Left lung (tissue), 10 donors: ENCODE results near the gene THBD. TPM values are rescaled to one million over a fixed set of nuclear protein-coding genes. Genes with fewer than 3 reads are reported as not detected.

Source experiments
- ATAC-seq: fragments of 200-7000 bp; cut with Tn5 transposase; one replicate; pipeline ENCODE4 v1.9.1; 2020; ENCODE audit warnings: moderate library complexity
- DNase-seq, 4 donors: peaks; one replicate each; pipeline ENCODE4 v3.0.0-alpha.2; 2013 to 2020
- H3K27ac ChIP-seq, 2 donors: fragments of 200-600 bp; sonication (generic) in 1 of 2; one replicate each; pipeline versions ENCODE4 v1.5.0 to v1.8.0; 2020 to 2021
- H3K27me3 ChIP-seq, 2 donors: fragments of 200-600 bp; sonication (generic) in 1 of 2; one replicate each; pipeline versions ENCODE4 v1.5.0 to v1.8.0; 2020 to 2021
- H3K36me3 ChIP-seq, 2 donors: fragments of 200-600 bp; sonication (generic) in 1 of 2; one replicate each; pipeline versions ENCODE4 v1.5.0 to v1.8.0; 2020 to 2021
- H3K4me1 ChIP-seq, 2 donors: fragments of 200-600 bp; one replicate each; pipeline ENCODE4 v1.8.0; 2021
- H3K4me3 ChIP-seq, 2 donors: fragments of 200-600 bp; sonication (generic) in 1 of 2; one replicate each; pipeline versions ENCODE4 v1.5.0 to v1.8.0; 2020 to 2021; ENCODE audit warnings: mild to moderate bottlenecking in 1 of 2
- H3K9me3 ChIP-seq, 2 donors: fragments of 200-600 bp; sonication (generic) in 1 of 2; one replicate each; pipeline versions ENCODE4 v1.5.0 to v1.8.0; 2020 to 2021
- intact Hi-C, 2 donors: fragments of 100-400 bp; cut with DNase I; formaldehyde crosslinking; loops; one replicate each; pipeline versions ENCODE4 v1.11.2 to v1.14.2; 2022
- polyA plus RNA-seq, 6 donors: library from polyadenylated mRNA; unstranded; fragments of 120-200 nt; gene quantifications; one replicate each; pipeline ENCODE4 v1.2.1, GENCODE V29; 2013; ENCODE audit not compliant: insufficient read length in 6 of 6
- total RNA-seq, 2 donors: library from RNA; stranded (reverse); fragmentation: NEBNext Ultra II Directional; extraction: Animal tissue kit (Norgen Biotek cat#: 25700); gene quantifications; one replicate each; pipeline ENCODE4 v1.2.1, GENCODE V29; 2021
- TF ChIP-seq, protein P1 (sequence below), 2 donors: fragments of 200-600 bp; sonication (generic) in 1 of 2; IDR thresholded peaks; one replicate each; pipeline versions ENCODE4 v1.5.0 to v1.8.0; 2021; ENCODE audit warnings: antibody characterized with exemption in 2 of 2
- donor health status: DM: no; HTN: yes; CAD: no.
- donor health status: DM: no; HTN: no; CAD: no.

THBD gene
- total and polyA plus RNA-seq, 8 donors: 27.3 to 77.4 (median 47.2) TPM

DNA sequence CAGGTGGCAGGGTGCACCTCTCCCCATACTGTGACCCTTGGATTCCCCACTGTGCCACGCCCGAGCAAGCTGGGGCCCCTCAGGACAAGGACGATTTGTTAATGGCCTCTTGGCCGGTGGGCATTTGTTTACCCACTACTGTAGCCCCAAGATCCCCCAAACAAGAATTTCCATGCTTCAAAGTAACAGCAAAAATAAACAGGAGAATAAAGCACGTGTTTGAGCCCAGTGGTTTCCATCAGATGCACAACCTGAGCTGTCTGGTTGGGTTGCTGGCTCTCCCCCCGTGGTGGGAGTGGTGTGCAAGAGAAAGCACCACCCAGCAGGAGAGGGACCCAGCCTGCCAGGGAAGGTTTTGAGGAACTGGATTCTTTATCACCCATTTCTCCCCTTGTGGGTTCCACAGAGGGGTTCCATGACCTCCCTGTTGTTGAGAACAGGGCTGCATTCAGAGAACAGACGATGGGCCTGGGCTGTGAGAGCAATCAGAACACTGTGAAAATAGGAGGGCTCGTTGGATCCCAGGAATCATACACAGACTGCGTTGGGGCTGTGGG is 31.9 kb upstream of the THBD start:
- Histone ChIP-seq H3K27me3 (no peaks in the 10 kb centered on the region), H3K27ac (peak overlapping the region in 1 of 2 donors; percentile 95), H3K9me3 (no peaks in the 10 kb centered on the region), H3K4me1 (peaks cover 0 to 86% of the 10 kb centered on the region in 2 donors), H3K36me3 (peaks cover 0 to 4% of the 10 kb centered on the region in 2 donors), H3K4me3 (peak overlapping the region in 1 of 2 donors; percentile 57)
- TF ChIP-seq, protein P1, sequence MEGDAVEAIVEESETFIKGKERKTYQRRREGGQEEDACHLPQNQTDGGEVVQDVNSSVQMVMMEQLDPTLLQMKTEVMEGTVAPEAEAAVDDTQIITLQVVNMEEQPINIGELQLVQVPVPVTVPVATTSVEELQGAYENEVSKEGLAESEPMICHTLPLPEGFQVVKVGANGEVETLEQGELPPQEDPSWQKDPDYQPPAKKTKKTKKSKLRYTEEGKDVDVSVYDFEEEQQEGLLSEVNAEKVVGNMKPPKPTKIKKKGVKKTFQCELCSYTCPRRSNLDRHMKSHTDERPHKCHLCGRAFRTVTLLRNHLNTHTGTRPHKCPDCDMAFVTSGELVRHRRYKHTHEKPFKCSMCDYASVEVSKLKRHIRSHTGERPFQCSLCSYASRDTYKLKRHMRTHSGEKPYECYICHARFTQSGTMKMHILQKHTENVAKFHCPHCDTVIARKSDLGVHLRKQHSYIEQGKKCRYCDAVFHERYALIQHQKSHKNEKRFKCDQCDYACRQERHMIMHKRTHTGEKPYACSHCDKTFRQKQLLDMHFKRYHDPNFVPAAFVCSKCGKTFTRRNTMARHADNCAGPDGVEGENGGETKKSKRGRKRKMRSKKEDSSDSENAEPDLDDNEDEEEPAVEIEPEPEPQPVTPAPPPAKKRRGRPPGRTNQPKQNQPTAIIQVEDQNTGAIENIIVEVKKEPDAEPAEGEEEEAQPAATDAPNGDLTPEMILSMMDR (IDR thresholded peaks at IDR 0.05): no peak
- ATAC-seq (no peak), DNase-seq (no peak)
- intact Hi-C loops: no loop called here

DNA sequence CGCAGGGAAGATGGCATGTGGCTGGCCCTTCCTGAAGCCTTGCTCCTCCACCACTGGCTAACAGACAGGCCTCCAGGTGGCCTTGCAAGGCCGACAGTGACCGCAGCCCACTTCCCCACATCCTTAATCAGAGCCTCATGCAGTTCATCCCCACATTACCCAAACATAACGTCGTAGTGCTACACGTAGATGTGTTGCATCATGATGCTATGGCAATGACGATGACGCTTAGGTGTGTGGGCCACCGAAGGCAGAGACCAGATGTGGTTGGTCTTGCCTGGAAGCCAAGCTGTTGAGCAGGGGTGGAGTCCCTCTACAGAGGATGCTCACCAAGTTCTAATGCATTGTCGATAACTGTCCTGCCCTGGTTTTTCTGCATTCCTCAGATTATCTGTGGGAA is 31.0 kb upstream of the THBD start:
- no peaks in the 10 kb centered on the region for H3K27me3 ChIP-seq
- ATAC-seq (no peak), DNase-seq (no peak)
- intact Hi-C loops: no loop called here
- TF ChIP-seq, protein P1 (IDR thresholded peaks at IDR 0.05): no peak
- peaks cover 0 to 4% of the 10 kb centered on the region in 2 donors for H3K36me3 ChIP-seq
- H3K27ac ChIP-seq: peak overlapping the region in 1 of 2 donors; percentile 95
- peak overlapping the region in 1 of 2 donors; percentile 57 for H3K4me3 ChIP-seq
- no peaks in the 10 kb centered on the region for H3K9me3 ChIP-seq
- peaks cover 0 to 80% of the 10 kb centered on the region in 2 donors for H3K4me1 ChIP-seq

DNA sequence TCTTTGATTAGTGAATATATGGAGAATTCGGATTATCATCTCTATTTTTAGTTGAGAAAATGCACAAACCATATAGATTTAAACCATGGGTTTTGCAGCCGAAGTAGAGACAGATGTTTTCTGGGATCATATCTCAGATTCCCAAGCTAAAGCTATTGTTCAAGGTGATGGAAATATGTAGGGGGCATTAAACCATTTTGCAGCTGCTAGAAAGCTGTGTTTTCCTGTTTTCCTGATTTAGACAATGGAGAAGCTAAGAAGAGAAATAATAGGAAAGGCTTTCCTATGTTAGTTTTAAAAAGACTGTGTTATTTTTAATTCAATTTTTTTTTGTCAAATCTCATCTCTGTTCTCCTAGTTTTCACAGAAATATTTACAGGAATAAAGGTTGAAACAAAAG is 30.5 kb upstream of the THBD start:
- ATAC-seq (no peak), DNase-seq (no peak)
- intact Hi-C loops: no loop called here
- TF ChIP-seq, protein P1 (IDR thresholded peaks at IDR 0.05): no peak
- Histone ChIP-seq H3K9me3 (no peaks in the 10 kb centered on the region), H3K27ac (no peak overlapping the region), H3K4me3 (peak overlapping the region in 1 of 2 donors; percentile 57), H3K36me3 (peaks cover 0 to 4% of the 10 kb centered on the region in 2 donors), H3K4me1 (peaks cover 0 to 74% of the 10 kb centered on the region in 2 donors), H3K27me3 (no peaks in the 10 kb centered on the region)

DNA sequence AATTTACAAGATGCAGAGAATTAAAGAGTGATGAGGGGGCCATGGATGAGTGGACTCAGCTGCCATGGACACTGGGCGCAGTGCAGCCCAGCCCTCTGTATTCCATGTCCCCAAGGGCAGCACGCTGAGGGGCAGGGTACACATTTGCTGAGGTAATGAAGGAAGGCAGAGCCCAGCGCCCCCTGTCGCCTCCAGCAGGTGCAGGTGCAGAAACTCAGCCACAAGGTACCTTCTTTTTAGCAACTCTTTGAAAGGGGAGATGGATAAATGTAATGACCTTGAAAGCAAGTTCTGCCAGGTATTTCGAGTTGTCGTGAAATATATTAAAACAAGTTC is 29.5 kb upstream of the THBD start:
- ATAC-seq: no peak
- Histone ChIP-seq H3K27me3 (no peaks in the 10 kb centered on the region), H3K27ac (no peak overlapping the region), H3K9me3 (no peaks in the 10 kb centered on the region), H3K4me3 (no peak overlapping the region), H3K4me1 (peaks cover 0 to 64% of the 10 kb centered on the region in 2 donors), H3K36me3 (peaks cover 0 to 4% of the 10 kb centered on the region in 2 donors)
- TF ChIP-seq, protein P1 (IDR thresholded peaks at IDR 0.05): no peak
- no peak for DNase-seq
- intact Hi-C loops: no loop called here

DNA sequence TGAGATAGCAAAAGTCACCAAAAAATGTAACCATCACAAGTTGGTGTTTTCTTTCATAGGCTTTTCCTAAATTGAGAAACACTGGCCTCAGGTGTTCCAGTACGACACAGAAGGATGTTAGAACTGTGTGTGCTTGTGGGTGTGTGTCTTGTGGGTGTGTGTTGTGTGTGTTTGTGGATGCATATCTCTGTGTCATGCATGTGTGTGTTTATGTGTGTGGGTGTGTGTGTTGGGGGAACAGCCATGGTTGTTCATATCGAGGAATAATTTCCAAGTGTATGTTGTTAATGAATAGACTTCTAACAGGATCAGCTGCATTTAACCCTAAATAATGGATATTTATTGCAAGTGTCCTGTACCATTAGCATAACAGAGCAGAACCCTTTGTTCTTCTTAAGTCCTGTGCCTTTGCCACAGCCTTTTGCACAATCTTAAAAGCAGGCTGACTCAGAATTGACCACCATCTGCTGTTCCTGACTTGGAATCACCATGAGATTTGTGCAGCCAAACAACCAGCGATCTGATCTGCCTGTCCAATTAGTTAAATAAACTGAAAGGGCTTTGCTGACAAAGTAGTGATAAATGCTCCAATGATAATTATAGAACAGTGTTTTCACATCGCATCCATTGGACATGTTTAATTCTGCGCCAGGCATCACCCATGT is 29.0 kb upstream of the THBD start:
- no peak for DNase-seq
- Histone ChIP-seq H3K27me3 (no peaks in the 10 kb centered on the region), H3K4me3 (no peak overlapping the region), H3K27ac (no peak overlapping the region), H3K9me3 (no peaks in the 10 kb centered on the region), H3K36me3 (peaks cover 0 to 4% of the 10 kb centered on the region in 2 donors), H3K4me1 (peaks cover 0 to 59% of the 10 kb centered on the region in 2 donors)
- ATAC-seq: no peak
- TF ChIP-seq, protein P1 (IDR thresholded peaks at IDR 0.05): no peak
- intact Hi-C loops: no loop called here
